ENCODE measurements around the gene PTPRN2.
"Not testable (repeated sequence)": the region's sequence is repeated elsewhere in the genome, so short reads cannot be mapped to it uniquely, and the experiment has no call there.

Gene PTPRN2

DNA sequence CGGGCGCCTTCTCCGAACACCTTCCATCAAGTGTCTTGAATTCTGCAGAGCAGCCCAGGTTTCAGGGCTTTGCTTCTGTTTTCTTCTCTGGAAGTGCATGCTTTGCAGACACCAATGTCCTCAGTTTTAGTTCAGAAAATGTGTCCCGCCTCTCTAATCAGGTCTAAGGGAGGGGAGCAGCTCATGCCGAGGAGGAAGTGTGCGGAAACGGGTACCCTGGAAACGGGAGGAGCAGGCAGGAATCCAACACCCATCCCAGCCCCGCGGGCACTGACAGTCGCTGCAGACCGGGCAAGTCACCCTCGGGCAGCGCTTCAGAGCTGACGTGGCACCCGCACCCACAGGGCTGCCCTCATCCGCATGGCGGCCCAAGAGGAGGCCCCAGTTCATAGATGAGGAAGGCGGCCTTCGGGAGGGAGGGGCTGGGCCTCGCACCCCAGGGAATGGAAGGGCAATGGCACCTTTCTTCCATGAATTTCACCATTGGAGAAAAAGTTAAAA lies 912.1 kb downstream of the PTPRN2 start:
- DNase-seq: no peak

DNA sequence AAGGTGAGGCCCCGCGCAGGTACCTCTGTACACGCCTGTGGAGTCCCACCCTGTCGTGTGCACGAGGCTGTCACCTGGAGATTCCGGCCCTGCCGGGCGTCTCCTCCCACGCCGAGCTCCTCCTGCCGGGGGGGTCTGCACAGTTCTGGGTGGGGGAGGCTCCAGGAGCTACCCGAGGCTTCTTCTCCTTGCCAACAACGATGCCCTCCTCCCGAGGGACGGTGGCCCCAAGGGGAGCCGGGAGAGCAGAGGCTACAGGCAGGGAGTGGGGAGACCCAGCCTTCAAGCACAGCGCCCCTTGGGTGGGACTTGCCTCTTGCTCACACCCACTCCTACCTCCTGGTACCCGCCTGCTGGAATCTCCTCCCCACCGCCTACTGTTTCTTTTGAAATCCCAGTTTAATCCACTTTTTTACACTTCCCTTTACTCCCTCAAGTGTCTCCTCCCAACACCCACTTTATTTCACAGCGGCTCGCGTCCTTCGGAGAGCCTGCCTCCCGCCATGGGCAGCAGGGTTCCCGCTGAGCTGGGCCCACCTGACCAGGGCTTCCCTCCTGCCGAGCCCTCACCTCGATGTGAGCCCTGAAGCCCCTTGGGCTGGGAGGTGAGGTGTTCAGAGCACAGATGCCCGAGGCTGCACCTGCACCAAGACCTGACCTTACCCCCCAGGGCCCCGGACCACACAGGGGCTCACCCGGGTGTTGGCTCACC lies 912.8 kb downstream of the PTPRN2 start:
- no peak for DNase-seq

DNA sequence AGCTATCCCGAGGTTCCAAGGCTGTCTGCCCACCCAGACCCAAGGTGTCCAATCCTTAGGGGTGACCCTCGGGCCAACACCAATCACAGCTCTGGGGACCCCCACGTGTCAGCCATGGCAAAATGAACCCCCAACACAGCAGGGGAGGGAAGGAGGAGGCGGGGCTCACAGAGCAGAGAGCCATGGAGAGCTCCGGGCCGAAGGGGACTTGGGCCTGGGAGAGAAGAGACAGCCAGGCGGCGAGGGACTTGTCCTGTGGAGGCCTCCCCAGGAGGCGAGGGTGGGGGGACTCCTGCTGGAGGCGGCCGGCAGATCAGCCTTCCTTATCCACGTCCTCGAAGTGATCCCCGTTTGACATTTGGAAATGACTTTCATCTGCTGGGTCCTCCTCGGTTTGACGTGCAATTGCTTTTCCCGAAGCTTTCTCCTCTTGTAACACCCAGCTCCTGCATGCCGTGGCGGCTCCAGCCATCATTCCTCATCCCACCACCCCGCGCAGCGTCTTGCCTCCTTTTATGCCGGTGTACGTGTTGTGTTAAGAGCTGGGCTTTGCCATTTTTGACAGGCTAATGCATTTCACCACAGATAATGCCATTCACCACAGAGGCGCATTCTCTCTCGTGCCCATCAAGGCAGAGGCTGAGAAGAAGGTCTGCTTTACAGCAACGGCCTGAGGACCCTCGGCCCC lies 913.5 kb downstream of the PTPRN2 start:
- no peak for DNase-seq

DNA sequence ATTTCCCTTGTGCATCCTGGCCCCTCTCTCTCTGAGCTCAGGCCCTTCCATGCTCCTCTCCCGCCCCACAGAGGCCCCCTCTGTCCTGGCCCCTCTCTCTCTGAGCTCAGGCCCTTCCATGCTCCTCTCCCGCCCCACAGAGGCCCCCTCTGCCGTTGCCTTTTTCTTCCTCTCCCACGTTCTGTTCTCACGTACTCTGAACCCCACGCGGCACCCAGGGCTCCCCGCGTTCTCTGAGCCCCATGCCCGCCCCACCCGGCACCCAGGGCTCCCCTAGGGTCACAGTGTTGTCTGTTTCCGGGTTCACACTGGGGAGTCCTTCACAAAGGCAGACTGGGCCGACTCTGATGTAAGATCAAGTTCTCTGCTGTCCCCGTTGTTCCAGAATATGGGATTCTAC lies 914.0 kb downstream of the PTPRN2 start:
- no peak for DNase-seq

DNA sequence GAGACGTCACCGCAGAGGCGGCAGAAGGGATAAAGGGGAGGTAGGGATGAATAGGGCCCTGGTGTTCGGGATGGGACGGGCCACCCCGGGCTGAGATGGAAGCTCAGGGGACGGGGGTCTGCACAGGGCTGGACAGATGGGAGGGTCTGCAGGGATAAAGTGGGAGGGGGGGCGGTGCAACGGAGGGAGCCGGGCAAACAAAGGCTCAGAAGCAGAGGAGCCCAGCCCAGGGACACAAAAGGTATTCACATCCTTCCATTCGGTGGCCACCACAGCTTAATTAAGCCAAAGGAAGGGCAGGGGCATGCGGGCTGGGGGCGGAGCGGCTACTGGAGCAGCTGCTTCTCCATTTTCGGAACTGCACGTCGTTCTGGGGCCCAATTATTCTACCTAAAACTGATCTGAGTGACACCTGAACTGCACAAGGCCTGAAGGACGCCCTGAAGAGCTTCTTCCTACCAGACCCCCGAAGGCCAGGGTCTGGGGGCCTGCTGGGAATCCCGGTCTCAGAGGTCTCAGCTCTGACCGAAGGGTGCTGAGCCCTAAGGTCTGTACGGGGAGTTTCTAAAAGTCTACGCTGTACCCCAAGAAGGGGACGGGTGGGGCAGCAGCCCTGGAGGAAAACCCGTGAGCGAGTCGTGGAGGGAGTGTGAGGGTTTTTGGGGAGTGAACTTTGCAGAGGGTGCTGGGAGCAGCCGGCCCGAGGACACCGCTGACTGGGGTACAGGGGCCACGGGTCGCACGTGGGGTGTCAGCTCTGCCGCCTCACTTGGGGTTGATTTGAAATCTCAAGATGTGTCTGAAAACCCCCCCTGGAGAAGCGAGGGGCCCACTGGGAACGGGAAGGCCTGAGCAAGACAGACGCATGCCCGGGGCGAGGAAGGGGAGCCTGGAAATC lies 916.0 kb downstream of the PTPRN2 start:
- DNase-seq: no peak

DNA sequence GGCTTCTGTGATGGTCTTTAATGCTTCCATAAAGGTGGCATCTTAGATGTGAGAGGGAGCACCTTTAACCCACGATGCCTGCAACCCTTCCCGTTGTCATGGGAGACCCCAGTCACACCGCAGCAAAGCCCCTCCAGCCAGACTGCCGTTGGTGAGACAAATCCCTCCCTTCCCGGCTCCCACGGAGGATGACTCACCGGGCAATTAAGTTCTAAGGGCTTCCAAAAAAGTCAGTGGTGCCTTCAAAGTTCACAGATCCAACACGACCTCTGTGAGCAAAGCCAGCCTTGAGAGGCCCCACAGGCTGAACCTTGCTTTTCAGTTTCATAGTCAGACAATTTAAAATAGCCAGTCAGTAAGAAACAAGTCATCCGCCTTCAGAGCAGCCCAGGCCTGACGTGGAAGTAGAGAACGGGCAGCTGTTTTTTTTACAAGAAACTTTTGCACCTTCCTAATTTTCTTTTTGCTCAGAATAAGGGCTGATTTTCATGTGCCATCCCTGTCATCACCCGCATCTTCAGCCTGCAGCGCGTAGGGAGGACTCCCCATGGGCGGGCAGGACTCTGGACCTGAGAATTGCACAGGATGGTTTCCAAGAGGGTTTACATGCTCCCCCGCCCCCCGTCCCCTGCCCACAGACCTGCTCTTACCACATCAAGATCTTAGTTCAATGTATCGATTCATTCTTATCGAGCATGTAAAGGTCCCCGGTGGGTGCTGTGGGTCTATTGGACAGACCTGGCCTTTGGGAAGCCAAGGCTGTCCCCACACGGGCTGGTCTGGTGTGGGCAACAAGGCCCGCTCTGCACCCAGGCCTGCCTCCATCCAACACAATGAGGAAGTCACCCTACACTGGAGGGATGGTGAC lies 916.9 kb downstream of the PTPRN2 start:
- DNase-seq: no peak

DNA sequence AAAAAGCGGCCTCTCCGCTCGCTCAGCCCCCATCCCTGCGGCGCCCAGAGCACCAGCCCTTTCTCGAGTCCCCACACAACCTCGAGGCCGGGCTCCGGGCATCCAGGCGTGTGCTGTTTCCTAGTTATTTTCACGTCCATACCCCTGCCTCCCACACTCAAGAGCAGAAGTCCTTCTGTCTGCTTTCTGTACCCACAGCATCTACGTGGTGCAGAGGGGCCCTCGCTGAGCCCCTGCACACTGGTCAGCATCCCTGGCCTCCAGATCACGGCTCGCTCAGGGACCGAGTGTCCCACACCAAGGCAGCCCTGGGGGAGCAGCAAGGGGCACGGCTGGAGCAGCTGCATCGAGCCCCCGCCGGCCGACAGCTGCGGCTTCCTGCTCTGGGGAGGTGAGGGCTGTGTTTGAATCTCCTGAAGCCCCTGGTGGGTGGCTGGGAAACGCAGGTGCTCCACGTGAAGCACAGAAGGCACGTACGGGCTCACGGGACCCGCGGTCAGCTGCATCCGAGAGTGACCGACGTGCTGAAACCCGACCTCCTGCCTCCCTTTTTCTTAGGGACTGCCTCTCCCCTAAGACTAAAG lies 917.8 kb downstream of the PTPRN2 start:
- DNase-seq: no peak

DNA sequence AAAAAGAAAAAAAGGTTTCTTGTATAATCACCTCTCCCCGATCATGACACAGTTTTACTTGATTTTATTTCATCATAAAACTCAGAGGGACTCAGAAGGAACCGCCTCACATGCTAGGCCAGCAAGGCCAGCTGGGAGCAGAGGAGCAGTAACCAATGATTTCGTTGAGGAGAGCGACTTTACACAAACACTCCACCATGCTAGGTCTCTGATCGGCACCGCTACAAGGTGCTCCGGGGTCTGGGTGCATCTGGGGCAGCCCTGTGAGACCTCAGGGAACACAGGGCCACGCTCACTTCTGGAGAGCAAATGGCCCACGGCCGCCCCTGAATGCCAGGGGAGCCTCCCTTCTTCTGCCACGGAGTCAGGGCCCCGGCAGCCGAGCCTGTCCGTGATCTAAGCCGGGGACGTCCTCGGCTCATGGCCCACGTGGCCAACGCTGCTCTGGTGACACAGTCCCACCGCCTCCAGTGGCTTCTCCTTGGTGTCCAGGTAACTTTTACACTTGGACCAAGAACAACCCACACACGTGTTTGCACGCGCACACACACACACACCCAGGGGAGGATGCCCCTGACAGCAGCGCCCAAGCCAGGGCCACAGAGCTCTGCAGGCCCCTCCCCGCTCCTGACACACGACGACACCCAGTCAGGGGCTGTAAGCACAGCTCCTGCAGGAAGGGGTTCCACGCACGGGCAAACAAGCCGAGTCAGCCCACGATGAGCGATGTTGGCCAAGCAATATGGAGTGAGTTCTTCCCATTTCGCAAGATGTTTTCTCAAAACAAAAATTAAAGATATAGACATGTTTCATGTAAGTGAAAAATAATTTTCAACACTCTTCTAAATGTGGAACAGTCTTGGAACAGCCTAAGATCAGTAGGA lies 918.5 kb downstream of the PTPRN2 start:
- no peak for DNase-seq

DNA sequence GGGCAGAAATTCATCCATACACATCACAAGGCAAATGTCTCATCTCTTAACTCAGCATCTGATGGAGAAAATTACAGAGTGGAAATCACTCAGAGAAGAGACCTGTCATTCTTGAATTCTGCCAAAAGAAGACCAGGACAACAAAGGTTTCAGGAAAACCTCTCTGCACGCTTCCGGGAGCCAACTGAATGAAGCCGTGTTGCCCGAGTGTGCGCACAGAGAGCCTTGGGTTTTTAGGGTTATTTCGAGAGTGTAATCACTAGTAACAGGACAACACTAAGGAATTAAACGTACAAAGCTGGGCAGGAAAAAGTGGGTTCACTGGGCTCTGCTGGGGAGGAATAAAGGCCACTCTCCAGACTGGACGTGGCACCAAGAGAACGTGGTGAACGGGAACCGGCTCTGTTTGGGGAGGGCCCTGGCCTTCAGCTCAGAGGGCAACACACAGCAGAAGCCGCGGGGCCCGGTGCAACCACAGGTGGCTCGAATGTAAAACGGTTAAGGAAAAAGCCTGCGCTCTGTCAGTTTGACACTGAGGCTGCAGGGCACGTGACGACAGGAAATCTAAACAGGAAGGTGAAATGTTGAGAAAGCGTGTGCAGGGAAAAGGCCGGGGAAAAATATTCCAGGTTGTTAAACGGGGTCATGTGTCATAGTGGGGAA lies 919.3 kb downstream of the PTPRN2 start:
- no peak for DNase-seq

DNA sequence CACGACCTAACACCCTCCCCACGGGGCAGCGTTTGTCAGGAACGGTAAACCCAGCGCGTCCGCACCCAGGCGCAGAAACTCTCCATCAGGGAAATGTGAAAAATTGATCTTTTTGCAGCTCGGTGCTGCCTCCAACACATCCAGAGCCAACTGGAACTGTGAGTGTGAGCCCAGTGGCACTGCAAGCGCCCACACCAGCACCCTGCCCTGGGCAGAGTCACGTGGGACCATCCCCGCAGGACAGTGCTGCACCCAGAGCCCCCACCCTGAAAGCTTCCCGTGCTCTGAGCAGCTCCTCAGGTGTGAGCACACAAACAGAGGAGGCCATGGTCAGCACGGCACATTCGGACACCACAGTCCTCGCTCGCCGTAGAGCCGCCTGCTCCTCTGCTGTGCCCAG lies 919.9 kb downstream of the PTPRN2 start:
- no peak for DNase-seq

DNA sequence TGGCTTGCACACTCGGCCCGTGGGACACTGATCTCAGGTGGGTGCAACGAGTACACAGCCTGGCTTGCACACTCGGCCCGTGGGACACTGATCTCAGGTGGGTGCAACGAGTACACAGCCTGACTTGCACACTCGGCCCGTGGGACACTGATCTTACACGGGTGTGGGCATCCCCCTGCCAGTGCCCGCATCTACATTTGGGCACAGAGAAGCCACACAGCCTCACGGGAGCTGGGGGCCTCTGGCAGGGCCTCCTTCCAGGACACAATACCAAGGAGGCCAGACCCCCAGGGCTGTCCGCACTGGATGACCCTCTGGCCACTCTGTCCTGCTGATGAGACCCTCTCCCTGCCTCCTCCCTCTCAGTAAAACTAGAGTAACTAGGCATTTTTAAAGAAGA lies 920.4 kb downstream of the PTPRN2 start:
- no peak for DNase-seq

DNA sequence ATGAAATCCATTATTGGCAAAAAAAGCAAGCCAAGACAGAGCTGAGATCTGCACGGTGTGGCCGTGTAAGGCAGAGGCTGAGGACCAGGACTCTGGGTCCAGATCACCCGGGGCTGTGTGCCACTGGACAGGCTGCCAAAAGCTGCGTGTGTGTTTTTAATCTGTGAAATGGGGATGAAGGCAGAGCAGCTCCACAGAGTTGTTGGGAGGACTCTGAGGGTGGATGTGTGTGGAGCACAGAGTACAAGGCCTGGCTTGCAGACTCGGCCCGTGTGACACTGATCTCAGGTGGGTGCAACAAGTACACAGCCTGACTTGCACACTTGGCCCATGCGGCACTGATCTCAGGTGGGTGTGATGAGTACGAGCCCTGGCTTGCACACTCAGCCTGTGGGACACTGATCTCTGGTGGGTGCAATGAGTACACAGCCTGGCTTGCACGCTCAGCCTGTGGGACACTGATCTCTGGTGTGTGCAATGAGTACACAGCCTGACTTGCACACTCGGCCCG lies 921.0 kb downstream of the PTPRN2 start:
- no peak for DNase-seq

DNA sequence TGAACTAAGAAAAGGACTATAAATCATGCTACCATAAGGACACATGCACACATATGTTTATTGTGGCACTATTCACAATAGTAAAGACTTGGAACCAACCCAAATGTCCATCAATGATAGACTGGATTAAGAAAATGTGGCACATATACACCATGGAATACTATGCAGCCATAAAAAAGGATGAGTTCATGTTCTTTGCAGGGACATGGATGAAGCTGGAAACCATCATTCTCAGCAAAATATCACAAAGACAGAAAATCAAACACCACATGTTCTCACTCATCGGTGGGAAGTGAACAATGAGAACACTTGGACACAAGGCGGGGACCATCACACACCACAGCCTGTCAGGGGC lies 922.0 kb downstream of the PTPRN2 start:
- not testable (repeated sequence) for DNase-seq

DNA sequence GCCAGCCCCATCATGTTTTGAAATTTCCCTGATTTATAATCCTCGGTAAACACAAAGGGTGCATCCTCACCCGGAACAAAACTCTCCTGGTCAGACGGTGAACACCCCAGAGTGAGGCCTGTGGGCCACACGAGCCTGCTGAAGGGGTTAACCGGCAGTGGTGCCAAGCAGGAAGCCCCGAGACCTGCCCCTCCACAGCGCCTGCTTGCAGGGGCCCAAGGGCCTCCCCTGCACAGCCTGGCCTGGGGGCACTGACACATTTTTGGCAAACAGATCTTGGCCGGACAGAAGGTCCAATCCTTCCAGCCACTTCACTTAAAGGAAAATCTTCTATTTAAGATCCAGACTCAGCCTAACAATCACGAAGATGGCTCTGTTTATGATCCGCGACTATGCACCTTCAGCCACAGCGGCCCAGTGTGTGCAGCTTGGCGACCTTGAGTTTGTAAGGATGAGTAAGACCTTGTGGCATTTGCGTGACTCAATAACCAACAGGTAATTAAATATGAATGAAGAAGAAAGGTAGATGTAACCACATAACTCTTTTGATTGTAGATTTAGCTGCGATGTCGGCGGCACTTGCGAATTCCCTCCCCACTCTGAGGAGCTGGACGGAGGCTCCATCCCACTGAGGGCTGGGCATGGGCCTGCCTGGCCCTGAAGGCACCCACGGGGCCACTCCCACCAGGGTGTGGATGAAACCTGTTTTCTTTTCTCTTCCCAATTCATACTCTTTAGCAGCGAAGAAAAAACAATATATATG lies 922.6 kb downstream of the PTPRN2 start:
- DNase-seq: no peak

DNA sequence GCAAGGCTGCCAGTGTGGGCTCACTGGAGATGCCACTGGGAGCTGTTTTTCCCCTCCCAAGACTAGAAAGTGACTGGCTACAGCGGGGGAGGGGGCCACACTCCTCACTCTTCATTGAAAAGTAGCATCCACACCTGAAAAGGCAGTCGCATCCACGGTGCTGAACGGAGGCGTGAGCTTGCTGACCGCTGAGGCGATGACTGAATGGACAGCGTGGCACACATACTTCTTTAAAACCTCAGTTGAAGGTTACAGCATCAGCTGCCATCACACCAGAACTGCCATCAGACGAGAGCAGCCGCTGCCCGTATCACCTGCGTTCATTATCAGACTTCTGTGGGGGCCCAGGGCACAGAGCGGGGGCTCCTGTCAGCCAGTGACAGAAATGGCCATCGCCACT lies 923.6 kb downstream of the PTPRN2 start:
- no peak for DNase-seq

DNA sequence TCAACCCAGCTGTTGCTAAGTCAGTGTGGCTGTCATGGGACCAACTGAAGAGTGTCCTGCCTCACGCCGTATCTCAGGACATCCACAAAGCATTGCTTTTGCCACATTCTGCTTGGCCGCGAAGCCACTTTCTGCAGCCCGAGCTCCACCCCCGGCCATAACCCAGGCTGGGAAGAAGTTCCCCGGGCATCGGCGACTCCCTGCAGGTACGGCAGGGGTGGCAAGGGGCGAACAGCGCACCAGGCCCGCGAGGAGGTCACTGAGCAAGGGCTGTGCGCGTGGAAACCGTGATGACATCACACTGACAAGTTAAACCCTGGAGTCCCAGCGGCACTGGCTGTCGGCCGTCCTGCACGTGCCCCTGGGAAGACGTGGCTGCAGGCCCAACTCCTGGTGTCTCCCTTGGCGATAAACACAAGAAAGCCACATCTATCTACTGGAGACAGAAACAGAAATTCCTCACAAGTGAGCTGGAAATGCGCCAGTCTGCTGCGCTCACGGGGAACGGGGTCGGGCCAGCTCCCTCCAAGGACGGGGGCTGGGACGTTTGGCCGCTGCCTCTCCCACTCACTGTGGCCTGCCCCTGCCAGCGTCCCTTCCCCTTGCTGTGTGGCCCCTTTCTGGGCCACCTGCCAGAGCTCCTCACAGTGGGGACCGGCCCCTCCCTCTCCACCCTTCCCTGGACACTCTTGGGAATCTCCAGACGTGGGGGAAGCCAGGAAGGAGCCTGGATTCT lies 924.5 kb downstream of the PTPRN2 start:
- no peak for DNase-seq

DNA sequence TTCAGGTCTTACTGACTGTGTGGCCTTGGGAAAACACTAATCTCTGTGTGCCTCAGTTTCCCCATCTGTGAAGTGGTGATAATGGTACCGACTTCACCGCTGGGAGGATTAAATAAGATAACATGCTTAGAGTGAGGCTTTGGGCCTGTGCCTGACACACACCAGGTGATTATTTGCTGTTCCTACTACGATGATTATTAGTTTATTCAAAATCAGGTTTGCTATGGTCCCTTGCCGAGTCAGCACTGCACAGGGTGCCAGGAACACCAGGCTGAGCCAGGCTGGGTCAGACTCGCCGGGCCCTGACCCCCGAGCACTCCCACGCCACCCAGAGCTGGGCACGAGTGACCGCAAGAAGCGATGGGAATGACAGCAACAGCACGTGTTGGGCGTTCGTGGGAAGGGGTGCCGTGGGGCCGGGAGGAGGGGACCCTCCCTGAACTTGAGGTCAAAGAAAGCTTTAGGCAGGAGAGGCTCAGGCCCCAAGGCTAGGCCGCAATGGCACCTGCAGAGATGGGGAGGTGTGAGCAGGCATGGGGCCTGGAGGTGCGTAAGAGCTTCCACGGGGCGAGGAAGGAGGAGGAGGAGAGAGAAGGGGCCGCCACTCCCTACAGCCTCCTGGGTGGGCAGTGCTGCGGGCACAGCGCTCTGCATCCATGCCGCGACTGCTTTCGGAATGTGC lies 925.4 kb downstream of the PTPRN2 start:
- no peak for DNase-seq

DNA sequence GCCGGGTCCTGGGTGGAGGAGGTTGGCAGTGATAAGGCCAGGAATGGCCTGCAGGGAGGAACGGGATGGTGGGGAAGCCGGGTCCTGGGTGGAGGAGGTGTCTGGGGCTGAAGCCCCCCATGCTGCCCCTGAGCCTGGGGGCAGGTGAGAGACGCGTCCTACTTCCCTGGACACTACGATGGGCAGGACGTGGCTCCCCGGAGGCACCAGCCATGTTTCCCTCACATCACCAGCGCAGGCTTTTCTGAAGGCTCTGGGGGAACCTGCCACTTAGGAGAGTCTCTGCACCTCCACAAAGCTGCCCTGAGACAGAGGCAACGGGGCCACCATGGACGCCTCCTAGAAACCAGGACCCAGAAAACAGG lies 926.0 kb downstream of the PTPRN2 start:
- no peak for DNase-seq
